HG03039 (cell line): ENCODE measurements around the gene OR56A4.
"Not testable (repeated sequence)": the region's sequence is repeated elsewhere in the genome, so short reads cannot be mapped to it uniquely, and the experiment has no call there.

Source experiments
- ATAC-seq: cut with Tn5 transposase; IDR thresholded peaks from one replicate; pipeline ENCODE4 v1.9.1; 2021; ENCODE audit warnings: mild to moderate bottlenecking, moderate library complexity; ENCODE audit not compliant: unreplicated experiment

The OR56A4 gene

DNA sequence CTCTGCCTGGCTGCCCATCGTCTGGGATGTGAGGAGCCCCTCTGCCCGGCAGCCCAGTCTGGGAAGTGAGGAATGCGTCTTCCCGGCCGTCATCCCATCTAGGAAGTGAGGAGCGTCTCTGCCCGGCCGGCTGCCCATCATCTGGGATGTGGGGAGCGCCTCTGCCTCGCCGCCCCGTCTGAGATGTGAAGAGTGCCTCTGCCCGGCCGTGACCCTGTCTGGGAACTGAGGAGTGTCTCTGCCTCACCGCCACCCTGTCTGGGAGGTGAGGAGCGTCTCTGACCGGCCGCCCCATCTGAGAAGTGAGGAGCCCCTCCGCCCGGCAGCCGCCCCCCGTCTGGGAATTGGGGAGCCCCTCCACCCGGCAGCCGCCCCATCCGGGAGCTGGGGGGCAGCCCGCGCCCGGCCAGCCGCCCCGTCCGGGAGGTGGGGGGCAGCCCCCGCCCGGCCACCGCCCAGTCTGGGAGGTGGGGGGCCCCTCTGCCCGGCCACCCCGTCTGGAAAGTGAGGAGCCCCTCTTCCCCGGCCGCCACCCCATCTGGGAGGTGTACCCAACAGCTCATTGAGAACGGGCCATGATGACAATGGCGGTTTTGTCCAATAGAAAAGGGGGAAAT is 45.9 kb downstream of the OR56A4 start:
- ATAC-seq: not testable (repeated sequence)

DNA sequence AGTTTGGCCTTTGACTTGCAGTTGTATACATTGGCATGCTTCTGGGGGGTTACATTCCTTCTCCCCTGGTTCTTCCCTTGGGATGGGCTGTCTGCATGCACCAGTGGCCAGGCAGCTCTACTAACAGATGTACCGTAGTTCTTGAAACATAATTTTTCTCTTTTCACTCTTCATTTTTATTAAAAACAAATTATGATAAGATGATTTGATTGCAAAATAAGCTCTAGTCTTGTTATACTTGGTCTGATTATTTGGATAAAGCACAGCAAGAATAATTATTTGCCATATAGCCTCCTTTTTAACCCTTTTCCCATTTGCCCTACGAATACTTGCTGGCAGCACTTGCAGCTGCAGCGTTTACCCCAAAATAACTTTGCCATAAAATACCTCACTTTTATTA is 51.2 kb downstream of the OR56A4 start:
- no peak for ATAC-seq
